Ecto neural progenitor cell (in vitro differentiated cells): ENCODE measurements around the gene TAF3.

ENCODE experiments used
- DNase-seq: peaks from one replicate; pipeline ENCODE4 v3.0.0-alpha.2; 2018; ENCODE audit warnings: low spot score

TAF3 gene

GRCh38 chr10:8060010-8060703, 241.9 kb downstream of the TAF3 start:
- DNase-seq, result peak; percentile 62

GRCh38 chr10:8060704-8061121, 242.4 kb downstream of the TAF3 start:
- DNase-seq, result no peak

DNA sequence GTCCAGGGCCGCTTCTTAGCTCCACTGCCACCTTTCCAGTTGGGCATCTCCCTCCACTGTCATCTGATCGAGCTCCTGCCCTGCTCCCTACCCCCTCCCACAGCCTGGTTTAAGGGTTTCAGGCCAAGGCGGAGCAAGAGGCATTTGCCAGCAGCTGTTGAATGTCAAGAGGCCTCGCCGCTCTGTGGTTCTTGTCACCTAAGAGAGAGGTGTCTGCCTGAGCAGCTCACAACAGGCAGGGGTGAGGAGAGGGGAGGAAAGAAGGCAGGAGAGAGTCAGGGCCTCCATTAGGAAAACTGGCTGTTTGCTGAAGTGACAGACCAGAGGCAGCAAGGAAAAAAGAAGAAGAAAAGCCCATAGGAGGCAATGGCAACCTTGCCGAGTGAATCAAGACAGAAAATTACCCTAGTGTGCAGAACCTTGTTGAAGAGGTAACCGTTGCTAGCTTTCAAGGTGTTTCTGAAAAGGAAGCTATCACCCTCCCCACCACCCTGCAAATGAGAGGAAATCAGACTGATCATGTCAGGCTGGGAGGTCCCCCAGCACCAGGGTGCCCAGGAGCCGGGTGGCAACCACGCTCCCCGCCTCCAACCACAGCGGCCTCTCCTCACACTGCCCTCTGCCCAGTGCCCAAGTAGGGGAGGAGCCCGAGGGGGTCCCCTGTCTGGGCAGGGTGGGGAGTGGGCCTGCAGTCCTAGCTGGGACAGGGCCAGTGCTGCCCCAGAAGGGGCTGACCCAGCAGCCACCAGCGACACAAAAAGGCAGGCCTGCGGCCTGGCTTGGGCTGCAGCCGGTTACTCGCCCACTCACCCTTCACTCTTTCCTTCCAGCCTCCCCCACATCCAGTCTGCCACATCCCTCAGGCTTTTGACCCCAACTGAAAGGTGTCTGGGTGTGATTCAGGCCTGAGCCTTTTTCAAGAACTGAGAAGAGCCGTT, 243.2 kb downstream of the TAF3 start:
- DNase-seq, result peak; percentile 56

DNA sequence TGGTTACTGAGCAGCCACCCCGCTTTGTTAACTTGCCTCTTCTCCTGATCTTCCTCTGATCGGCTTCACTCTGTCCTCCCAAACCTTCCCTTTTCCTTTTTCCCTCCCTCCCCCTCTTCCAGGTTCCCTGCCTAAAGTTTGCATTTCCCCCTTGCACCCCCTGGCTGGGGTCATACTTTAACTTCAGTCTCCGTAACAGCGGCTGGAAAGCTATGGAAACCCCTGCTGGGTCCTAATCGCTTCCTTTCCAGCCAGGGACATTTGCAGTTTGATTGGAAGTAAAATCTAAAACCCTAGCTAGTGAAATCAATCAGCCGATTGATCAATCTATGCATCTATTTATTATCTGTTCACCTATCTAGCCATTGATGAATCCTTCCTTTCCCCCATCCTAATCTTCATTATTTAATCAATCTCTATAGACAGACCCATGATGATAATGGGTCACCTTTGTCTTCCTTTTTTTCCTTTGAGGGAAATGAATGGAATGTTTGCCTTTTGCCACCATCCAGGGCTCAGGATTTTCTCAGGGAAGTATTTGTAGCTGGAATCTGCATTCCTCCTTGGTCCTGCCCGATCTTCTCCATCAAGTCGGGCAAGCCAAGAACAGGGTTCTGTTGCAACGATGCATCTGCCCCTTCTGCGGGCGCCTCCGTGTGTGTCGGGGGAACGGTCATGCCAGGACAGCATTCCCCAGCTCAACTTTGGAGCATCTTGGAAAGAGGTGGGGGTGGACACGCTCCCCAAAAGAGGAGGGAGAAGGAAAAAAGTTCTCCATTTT, 245.0 kb downstream of the TAF3 start:
- no peak for DNase-seq

DNA sequence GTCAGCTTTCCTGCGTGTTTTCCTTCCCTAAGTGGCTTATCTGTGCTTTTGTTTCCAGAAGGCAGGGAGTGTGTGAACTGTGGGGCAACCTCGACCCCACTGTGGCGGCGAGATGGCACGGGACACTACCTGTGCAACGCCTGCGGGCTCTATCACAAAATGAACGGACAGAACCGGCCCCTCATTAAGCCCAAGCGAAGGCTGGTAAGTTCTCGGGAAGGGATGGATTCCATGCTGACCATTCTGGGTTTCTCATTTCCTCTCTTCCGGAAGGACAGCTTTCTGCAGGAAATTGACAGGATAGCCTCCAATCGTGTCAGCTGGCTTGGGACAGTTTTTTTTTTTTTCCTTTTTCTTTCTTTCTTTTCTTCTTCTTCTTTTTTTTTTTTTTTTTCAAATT, 245.6 kb downstream of the TAF3 start:
- DNase-seq, result no peak

GRCh38 chr10:8064436-8064835, 246.1 kb downstream of the TAF3 start:
- no peak for DNase-seq

DNA sequence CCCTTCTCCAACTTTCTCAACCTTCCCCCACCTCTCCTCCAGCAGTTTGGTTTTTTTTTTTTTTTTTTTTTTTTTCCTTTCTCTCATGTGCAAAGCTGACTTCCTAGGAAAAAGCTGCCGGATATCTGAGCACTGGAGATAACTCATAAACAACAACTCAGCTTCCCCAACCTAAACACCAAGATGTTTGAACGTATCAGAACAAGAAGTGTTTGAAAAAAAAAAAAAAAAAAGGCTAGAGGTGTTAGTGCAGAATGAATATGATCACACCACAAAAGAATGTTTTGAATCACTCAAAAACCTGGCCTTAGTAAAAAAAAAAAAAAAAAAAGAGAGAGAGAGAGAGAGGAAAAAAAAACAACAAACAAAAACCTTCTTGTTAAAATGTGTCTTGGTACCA, 247.3 kb downstream of the TAF3 start:
- DNase-seq, result no peak

DNA sequence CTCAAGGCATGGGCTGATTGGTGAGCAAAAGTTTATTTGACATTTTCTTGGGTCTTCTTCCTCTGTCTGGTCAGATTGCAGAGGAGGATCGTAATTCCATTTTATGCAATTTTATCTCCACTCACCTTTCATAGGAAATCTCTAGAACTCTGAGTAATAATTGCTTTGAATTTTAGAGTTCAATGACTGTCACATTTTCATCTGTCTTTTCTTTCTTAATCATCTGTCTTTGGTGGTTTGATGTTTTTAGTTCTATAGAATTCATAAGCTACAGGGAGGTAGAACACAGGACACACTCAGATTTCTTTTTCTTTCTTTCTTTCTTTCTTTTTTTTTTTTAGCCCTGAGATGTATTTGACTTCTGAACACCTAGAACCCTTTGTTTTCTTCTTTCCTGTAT, 247.8 kb downstream of the TAF3 start:
- no peak for DNase-seq
